Cardiac septum (tissue), 1 donor: ENCODE measurements around the gene ECI1. TPM values are rescaled to one million over a fixed set of nuclear protein-coding genes. Genes with fewer than 3 reads are reported as not detected.

Experiments
- DNase-seq: peaks from one replicate; pipeline ENCODE4 v3.0.0-alpha.2; 2020; ENCODE audit warnings: low spot score
- intact Hi-C: fragments of 100-400 bp; cut with DNase I; formaldehyde crosslinking; loops from one replicate; pipeline ENCODE4 v1.14.0; 2022
- total RNA-seq: library from RNA; stranded (reverse); fragmentation: NEBNext Ultra II Directional; extraction: Animal tissue kit (Norgen Biotek cat#: 25700); gene quantifications from one replicate; pipeline ENCODE4 v1.2.1, GENCODE V29; 2021
- donor health status: DM: no; HTN: no; CAD: no.

Gene ECI1
- total RNA-seq, 1 donor from 2014 or later, result 139 TPM

- intact Hi-C loops, result no loop called here
- DNase-seq, result no peak
Observed at GRCh38 chr16:2237493-2238149, 13.8 kb downstream of the ECI1 start.

GRCh38 chr16:2237102-2237482 is 14.3 kb downstream of the ECI1 start:
- no peak for DNase-seq
- intact Hi-C loops, result no loop called here

- intact Hi-C loops, result no loop called here
- DNase-seq, result no peak
Observed at GRCh38 chr16:2236337-2237101, 14.9 kb downstream of the ECI1 start, which contains the start of gene DNASE1L2. Gene DNASE1L2, plus strand, starts transcription at chr16:2236444. Its CDS starts 373 bp downstream, at chr16:2236817.

- intact Hi-C loops, result no loop called here
- no peak for DNase-seq
Observed at GRCh38 chr16:2235695-2236336, 15.6 kb downstream of the ECI1 start.

GRCh38 chr16:2235234-2235651 is 16.1 kb downstream of the ECI1 start:
- intact Hi-C loops, result no loop called here
- no peak for DNase-seq

- DNase-seq, result no peak
- intact Hi-C loops, result no loop called here
Observed at GRCh38 chr16:2234813-2235170, 16.6 kb downstream of the ECI1 start.

- intact Hi-C loops, result no loop called here
- DNase-seq, result no peak
Observed at GRCh38 chr16:2233872-2234812, 17.2 kb downstream of the ECI1 start.

- intact Hi-C loops, result no loop called here
- no peak for DNase-seq
Observed at GRCh38 chr16:2233046-2233775, 18.2 kb downstream of the ECI1 start.

- no peak for DNase-seq
- intact Hi-C loops, result no loop called here
Observed at GRCh38 chr16:2232094-2232990, 19.0 kb downstream of the ECI1 start.

- DNase-seq, result no peak
- intact Hi-C loops, result no loop called here
Observed at GRCh38 chr16:2231016-2231931, 20.1 kb downstream of the ECI1 start.

- no peak for DNase-seq
- intact Hi-C loops, result no loop called here
Observed at GRCh38 chr16:2230376-2230775, 21.0 kb downstream of the ECI1 start.

- no peak for DNase-seq
- intact Hi-C loops, result no loop called here
Observed at GRCh38 chr16:2229632-2230250, 21.6 kb downstream of the ECI1 start.

- DNase-seq, result no peak
- intact Hi-C loops, result no loop called here
Observed at GRCh38 chr16:2229091-2229490, 22.3 kb downstream of the ECI1 start.

GRCh38 chr16:2228161-2228824 is 23.1 kb downstream of the ECI1 start:
- DNase-seq, result no peak
- intact Hi-C loops, result no loop called here

GRCh38 chr16:2226918-2227317 is 24.5 kb downstream of the ECI1 start:
- intact Hi-C loops, result no loop called here
- DNase-seq, result no peak

GRCh38 chr16:2226245-2226793 is 25.1 kb downstream of the ECI1 start:
- DNase-seq, result no peak
- intact Hi-C loops, result no loop called here
